GM12878 (cell line): ENCODE data around the gene ANKRD42. TPM values are rescaled to one million over a fixed set of nuclear protein-coding genes. Genes with fewer than 3 reads are reported as not detected.

Experiments
- DPF2 ChIP-seq: fragments of 450-650 bp; IDR thresholded peaks from 2 replicates; pipeline ENCODE4 v1.6.1; 2017; ENCODE audit warnings: mild to moderate bottlenecking
- EZH2 ChIP-seq: IDR thresholded peaks from 2 replicates; pipeline ENCODE4 v1.6.1; 2012; ENCODE audit warnings: low read depth, mild to moderate bottlenecking, control low read depth, inconsistent platforms, low read length, borderline replicate concordance; ENCODE audit not compliant: control insufficient read depth
- MTA2 ChIP-seq: fragments of 450-650 bp; IDR thresholded peaks from 2 replicates; pipeline ENCODE4 v1.6.1; 2016; ENCODE audit warnings: low read depth, mild to moderate bottlenecking, moderate library complexity
- NBN ChIP-seq: fragments of 450-650 bp; IDR thresholded peaks from 2 replicates; pipeline ENCODE4 v1.6.1; 2016
- NFYB ChIP-seq: IDR thresholded peaks from 2 replicates; pipeline ENCODE4 v1.6.1; 2011; ENCODE audit warnings: low read depth, mild to moderate bottlenecking, low read length, improper control_type of control experiment, moderate library complexity; ENCODE audit not compliant: insufficient read depth
- NR2C2 ChIP-seq: IDR thresholded peaks from 2 replicates; pipeline ENCODE4 v1.6.1; 2011; ENCODE audit warnings: borderline replicate concordance, low read depth; ENCODE audit not compliant: control insufficient read depth, insufficient read length
- polyA plus RNA-seq, 11 experiments: library from polyadenylated mRNA; depleted of rRNA in 4 of 11; unstranded in 6 of 11; stranded (reverse) in 5 of 11; fragments of >200 nt; fragmentation: Nextera tagmentation in 4 of 11; fragmentation: Illumina TruSeq in 1 of 11; extraction: Ambion mirVana in 4 of 11; extraction: Trizol in 1 of 11; gene quantifications; 1 replicate in 1 of 11; 2 replicates in 10 of 11; pipeline versions ENCODE4 v1.2.1 to v1.2.3, GENCODE V29; 2011 to 2016; ENCODE audit warnings: inconsistent platforms in 2 of 11, missing spikeins in 2 of 11, low read depth in 1 of 11
- total RNA-seq, 4 experiments: library from RNA; depleted of rRNA in 3 of 4; stranded (reverse); fragments of >200 nt in 3 of 4; fragmentation: Illumina TruSeq in 1 of 4; extraction: Trizol in 1 of 4; gene quantifications; 2 replicates each; pipeline versions ENCODE4 v1.2.1 to v1.2.3, GENCODE V29; 2013 to 2021
- TF ChIP-seq, protein P1 (sequence below): fragments of 450-650 bp; IDR thresholded peaks from 2 replicates; pipeline ENCODE4 v1.6.1; 2018; ENCODE audit warnings: mild to moderate bottlenecking, low read depth, moderate library complexity; ENCODE audit not compliant: partially characterized antibody
- TF ChIP-seq, protein P2 (sequence below): fragments of 450-650 bp; IDR thresholded peaks from 2 replicates; pipeline ENCODE4 v1.6.1; 2017; ENCODE audit warnings: mild to moderate bottlenecking
- TF ChIP-seq, protein P3 (sequence below): fragments of 450-650 bp; IDR thresholded peaks from 2 replicates; pipeline ENCODE4 v1.6.1; 2017; ENCODE audit warnings: borderline replicate concordance

Gene ANKRD42
- total and polyA plus RNA-seq, 10 of the 15 experiments (the other 5 are each of a cell fraction or from before 2014, with no cell fraction given) = 0.68 to 3.2 (median 2.0) TPM

DNA sequence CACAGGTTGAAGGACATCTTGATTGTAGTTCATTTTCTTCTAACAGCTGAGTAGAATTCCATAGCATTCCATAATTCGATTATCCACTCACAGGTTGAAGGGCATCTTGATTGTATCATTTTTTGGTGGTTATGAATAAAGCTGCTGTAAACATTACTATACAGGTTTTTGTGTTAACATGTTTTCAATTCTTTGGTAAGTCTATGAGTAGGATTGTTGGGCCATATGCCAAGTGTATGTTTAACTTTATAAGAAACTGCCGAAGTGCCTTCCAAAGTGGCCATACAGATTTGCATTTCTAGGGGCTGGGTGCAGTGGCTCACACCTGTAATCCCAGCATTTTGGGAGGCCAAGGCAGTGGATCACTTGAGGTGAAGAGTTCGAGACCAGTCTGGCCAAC, 44.6 kb downstream of the ANKRD42 start (continued):
- TF ChIP-seq, protein P1, sequence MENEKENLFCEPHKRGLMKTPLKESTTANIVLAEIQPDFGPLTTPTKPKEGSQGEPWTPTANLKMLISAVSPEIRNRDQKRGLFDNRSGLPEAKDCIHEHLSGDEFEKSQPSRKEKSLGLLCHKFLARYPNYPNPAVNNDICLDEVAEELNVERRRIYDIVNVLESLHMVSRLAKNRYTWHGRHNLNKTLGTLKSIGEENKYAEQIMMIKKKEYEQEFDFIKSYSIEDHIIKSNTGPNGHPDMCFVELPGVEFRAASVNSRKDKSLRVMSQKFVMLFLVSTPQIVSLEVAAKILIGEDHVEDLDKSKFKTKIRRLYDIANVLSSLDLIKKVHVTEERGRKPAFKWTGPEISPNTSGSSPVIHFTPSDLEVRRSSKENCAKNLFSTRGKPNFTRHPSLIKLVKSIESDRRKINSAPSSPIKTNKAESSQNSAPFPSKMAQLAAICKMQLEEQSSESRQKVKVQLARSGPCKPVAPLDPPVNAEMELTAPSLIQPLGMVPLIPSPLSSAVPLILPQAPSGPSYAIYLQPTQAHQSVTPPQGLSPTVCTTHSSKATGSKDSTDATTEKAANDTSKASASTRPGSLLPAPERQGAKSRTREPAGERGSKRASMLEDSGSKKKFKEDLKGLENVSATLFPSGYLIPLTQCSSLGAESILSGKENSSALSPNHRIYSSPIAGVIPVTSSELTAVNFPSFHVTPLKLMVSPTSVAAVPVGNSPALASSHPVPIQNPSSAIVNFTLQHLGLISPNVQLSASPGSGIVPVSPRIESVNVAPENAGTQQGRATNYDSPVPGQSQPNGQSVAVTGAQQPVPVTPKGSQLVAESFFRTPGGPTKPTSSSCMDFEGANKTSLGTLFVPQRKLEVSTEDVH = no peak
- TF ChIP-seq MTA2 (no peak), DPF2 (no peak), EZH2 (no peak), NFYB (no peak), NR2C2 (no peak), NBN (no peak)
- TF ChIP-seq, protein P2, sequence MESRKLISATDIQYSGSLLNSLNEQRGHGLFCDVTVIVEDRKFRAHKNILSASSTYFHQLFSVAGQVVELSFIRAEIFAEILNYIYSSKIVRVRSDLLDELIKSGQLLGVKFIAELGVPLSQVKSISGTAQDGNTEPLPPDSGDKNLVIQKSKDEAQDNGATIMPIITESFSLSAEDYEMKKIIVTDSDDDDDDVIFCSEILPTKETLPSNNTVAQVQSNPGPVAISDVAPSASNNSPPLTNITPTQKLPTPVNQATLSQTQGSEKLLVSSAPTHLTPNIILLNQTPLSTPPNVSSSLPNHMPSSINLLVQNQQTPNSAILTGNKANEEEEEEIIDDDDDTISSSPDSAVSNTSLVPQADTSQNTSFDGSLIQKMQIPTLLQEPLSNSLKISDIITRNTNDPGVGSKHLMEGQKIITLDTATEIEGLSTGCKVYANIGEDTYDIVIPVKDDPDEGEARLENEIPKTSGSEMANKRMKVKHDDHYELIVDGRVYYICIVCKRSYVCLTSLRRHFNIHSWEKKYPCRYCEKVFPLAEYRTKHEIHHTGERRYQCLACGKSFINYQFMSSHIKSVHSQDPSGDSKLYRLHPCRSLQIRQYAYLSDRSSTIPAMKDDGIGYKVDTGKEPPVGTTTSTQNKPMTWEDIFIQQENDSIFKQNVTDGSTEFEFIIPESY = no peak
- TF ChIP-seq, protein P3, sequence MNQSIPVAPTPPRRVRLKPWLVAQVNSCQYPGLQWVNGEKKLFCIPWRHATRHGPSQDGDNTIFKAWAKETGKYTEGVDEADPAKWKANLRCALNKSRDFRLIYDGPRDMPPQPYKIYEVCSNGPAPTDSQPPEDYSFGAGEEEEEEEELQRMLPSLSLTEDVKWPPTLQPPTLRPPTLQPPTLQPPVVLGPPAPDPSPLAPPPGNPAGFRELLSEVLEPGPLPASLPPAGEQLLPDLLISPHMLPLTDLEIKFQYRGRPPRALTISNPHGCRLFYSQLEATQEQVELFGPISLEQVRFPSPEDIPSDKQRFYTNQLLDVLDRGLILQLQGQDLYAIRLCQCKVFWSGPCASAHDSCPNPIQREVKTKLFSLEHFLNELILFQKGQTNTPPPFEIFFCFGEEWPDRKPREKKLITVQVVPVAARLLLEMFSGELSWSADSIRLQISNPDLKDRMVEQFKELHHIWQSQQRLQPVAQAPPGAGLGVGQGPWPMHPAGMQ = no peak
